Fibroblast of lung (primary cell): Measurements from ENCODE around the gene SLC26A6. TPM values are rescaled to one million over a fixed set of nuclear protein-coding genes. Genes with fewer than 3 reads are reported as not detected.

Experiments used
- DNase-seq, 2 donors: peaks; one replicate each; pipeline versions ENCODE4 v3.0.0 to v3.0.0-alpha.2; 2010; ENCODE audit warnings: low read depth in 2 of 2
- H2AFZ ChIP-seq: 2 replicates; pipeline ENCODE4 v1.5.1; 2012; ENCODE audit warnings: low read length, control low read depth, inconsistent platforms
- H3K27ac ChIP-seq: 2 replicates; pipeline ENCODE4 v1.5.1; 2011; ENCODE audit warnings: low read length, control low read depth; ENCODE audit not compliant: insufficient read depth
- H3K27me3 ChIP-seq: 2 replicates; pipeline ENCODE4 v1.5.1; 2011; ENCODE audit warnings: mild to moderate bottlenecking, low read length; ENCODE audit not compliant: control insufficient read depth, insufficient read depth
- H3K36me3 ChIP-seq: 2 replicates; pipeline ENCODE4 v1.5.1; 2011; ENCODE audit warnings: low read length; ENCODE audit not compliant: control insufficient read depth, insufficient read depth
- H3K4me1 ChIP-seq: 2 replicates; pipeline ENCODE4 v1.5.1; 2011; ENCODE audit warnings: low read length; ENCODE audit not compliant: control insufficient read depth, insufficient read depth; ENCODE audit errors: extremely low read depth
- H3K4me2 ChIP-seq: 2 replicates; pipeline ENCODE4 v1.5.1; 2011; ENCODE audit warnings: low read length, control low read depth; ENCODE audit not compliant: insufficient read depth; ENCODE audit errors: extremely low read depth
- H3K4me3 ChIP-seq, 4 experiments: fragments of 200-600 bp in 1 of 4; sonication (generic) in 1 of 4; replicated peaks in 1 of 4; 2 replicates each; pipeline ENCODE4 v1.5.1; 2011 to 2016; ENCODE audit warnings: low read length in 4 of 4, low read depth in 3 of 4, mild to moderate bottlenecking in 3 of 4, control low read depth in 2 of 4, inconsistent platforms in 1 of 4, mixed read lengths in 1 of 4; ENCODE audit not compliant: insufficient read depth in 1 of 4; ENCODE audit errors: control extremely low read depth in 1 of 4
- H3K79me2 ChIP-seq: 2 replicates; pipeline ENCODE4 v1.5.1; 2012; ENCODE audit warnings: mild to moderate bottlenecking, low read length, inconsistent platforms; ENCODE audit not compliant: control insufficient read depth, insufficient read depth
- H3K9ac ChIP-seq: 2 replicates; pipeline ENCODE4 v1.5.1; 2011; ENCODE audit warnings: mild to moderate bottlenecking, low read length, control low read depth; ENCODE audit not compliant: insufficient read depth
- H3K9me3 ChIP-seq: 2 replicates; pipeline ENCODE4 v1.5.1; 2012; ENCODE audit warnings: low read depth, low read length; ENCODE audit not compliant: control insufficient read depth, insufficient read depth
- H4K20me1 ChIP-seq: 2 replicates; pipeline ENCODE4 v1.5.1; 2011; ENCODE audit warnings: low read length; ENCODE audit not compliant: control insufficient read depth, insufficient read depth; ENCODE audit errors: extremely low read depth
- EZH2 ChIP-seq: IDR thresholded peaks from 2 replicates; pipeline ENCODE4 v1.5.1; 2012; ENCODE audit warnings: low read length, control low read depth, mild to moderate bottlenecking; ENCODE audit errors: missing control alignments
- polyA plus RNA-seq, 2 donors: library from polyadenylated mRNA; depleted of rRNA in 1 of 2; stranded (reverse) in 1 of 2; unstranded in 1 of 2; fragments of >200 nt; gene quantifications; 2 replicates each; pipeline ENCODE4 v1.2.1, GENCODE V29; 2011 to 2012; ENCODE audit warnings: missing spikeins in 1 of 2
- total RNA-seq: library from RNA; depleted of rRNA; stranded (reverse); fragments of >200 nt; gene quantifications from 2 replicates; pipeline ENCODE4 v1.2.1, GENCODE V29; 2014
- TF ChIP-seq, protein P1 (sequence below), 2 donors: IDR thresholded peaks in 1 of 2; conservative IDR thresholded peaks in 1 of 2; 1 replicate in 1 of 2; 2 replicates in 1 of 2; pipeline ENCODE4 v1.5.1; 2011 to 2012; ENCODE audit warnings: low read length in 2 of 2, control low read depth in 1 of 2, inconsistent platforms in 1 of 2, low read depth in 1 of 2, mild to moderate bottlenecking in 1 of 2

SLC26A6 gene
- total and polyA plus RNA-seq, 2 donors (not counting 1 experiment from before 2014, with no cell fraction given): 20.9 to 36.3 TPM

DNA sequence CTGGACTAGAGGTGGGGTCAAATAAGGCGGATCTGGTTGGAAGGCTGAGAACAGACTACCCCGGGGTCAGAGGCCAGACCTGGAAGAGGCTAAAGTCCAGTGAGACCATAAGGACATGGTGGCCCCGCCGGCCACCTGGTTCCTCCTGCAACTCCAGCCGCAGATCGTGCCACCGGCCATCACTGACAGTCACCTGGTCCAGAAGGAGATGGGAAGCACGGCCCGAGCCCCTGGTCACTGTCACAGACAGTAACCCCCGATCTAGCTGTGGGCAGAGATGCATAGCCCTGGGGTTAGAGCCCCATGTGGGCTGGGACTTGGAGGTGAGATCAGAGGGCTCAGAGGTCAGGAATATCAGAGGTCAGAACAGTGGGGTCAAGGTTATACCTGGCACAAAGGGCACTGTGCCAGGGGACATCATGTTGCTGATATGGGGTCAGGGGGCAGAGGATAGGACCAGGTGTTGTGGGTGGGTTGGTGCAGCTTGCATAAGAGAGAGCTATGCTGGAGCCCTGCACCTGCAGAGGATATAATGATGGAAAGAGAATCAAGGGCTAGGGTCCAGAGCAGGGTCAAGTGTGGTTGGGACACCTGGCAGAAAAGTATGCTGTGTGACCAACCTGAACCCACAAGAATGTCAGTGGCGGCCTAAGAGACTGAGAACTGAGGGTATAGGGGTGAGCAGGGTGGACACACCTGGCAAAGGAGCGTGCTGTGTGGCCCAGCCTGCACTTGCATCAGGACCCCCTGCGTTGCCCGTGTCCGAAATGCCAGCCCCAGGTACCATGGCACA, 17.9 kb upstream of the SLC26A6 start:
- Histone ChIP-seq H2AFZ (no peak overlapping the region), H3K4me3 (no peak overlapping the region), H3K36me3 (no peaks in the 10 kb centered on the region), H3K9me3 (no peaks in the 10 kb centered on the region), H3K27ac (no peak overlapping the region), H3K9ac (no peak overlapping the region), H4K20me1 (no peaks in the 10 kb centered on the region), H3K27me3 (no peaks in the 10 kb centered on the region), H3K4me2 (no peak overlapping the region), H3K79me2 (no peaks in the 10 kb centered on the region), H3K4me1 (no peaks in the 10 kb centered on the region)
- no peak for DNase-seq
- TF ChIP-seq, protein P1, sequence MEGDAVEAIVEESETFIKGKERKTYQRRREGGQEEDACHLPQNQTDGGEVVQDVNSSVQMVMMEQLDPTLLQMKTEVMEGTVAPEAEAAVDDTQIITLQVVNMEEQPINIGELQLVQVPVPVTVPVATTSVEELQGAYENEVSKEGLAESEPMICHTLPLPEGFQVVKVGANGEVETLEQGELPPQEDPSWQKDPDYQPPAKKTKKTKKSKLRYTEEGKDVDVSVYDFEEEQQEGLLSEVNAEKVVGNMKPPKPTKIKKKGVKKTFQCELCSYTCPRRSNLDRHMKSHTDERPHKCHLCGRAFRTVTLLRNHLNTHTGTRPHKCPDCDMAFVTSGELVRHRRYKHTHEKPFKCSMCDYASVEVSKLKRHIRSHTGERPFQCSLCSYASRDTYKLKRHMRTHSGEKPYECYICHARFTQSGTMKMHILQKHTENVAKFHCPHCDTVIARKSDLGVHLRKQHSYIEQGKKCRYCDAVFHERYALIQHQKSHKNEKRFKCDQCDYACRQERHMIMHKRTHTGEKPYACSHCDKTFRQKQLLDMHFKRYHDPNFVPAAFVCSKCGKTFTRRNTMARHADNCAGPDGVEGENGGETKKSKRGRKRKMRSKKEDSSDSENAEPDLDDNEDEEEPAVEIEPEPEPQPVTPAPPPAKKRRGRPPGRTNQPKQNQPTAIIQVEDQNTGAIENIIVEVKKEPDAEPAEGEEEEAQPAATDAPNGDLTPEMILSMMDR (conservative IDR thresholded peaks at IDR 0.05 in 1 of 2, IDR thresholded peaks at IDR 0.05 in 1 of 2; ENCODE audit: low read depth in 1 of 2, low read length in 2 of 2): no peak
- no peak for TF ChIP-seq EZH2

DNA sequence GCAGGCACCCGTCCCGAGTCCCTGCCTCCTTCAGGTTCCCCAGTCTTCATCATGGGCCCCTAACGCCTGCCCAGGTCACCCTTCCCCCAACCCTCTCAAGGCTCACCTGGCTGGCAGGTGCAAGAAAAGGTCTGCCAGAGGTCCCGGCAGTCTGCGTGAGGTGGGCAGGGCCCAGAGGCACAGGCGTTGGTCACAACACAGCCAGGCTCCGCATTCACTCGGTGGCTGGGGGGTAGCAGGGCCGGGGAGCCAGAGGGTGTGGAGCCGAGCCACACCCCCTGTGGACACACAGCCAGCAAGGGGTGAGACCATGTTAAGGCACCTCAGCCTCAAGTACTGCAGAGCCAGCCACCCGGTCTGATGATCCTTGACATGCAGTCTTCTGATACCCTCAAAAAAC, 16.5 kb upstream of the SLC26A6 start:
- H3K4me3 ChIP-seq: no peak overlapping the region
- no peak overlapping the region for H3K27ac ChIP-seq
- no peaks in the 10 kb centered on the region for H3K79me2 ChIP-seq
- DNase-seq: no peak
- no peak overlapping the region for H3K9ac ChIP-seq
- no peak overlapping the region for H3K4me2 ChIP-seq
- H3K9me3 ChIP-seq: no peaks in the 10 kb centered on the region
- no peaks in the 10 kb centered on the region for H3K4me1 ChIP-seq
- H3K27me3 ChIP-seq: no peaks in the 10 kb centered on the region
- H4K20me1 ChIP-seq: no peaks in the 10 kb centered on the region
- no peaks in the 10 kb centered on the region for H3K36me3 ChIP-seq
- no peak overlapping the region for H2AFZ ChIP-seq
- TF ChIP-seq, protein P1 (conservative IDR thresholded peaks at IDR 0.05 in 1 of 2, IDR thresholded peaks at IDR 0.05 in 1 of 2; ENCODE audit: low read depth in 1 of 2, low read length in 2 of 2): no peak
- TF ChIP-seq EZH2: no peak

DNA sequence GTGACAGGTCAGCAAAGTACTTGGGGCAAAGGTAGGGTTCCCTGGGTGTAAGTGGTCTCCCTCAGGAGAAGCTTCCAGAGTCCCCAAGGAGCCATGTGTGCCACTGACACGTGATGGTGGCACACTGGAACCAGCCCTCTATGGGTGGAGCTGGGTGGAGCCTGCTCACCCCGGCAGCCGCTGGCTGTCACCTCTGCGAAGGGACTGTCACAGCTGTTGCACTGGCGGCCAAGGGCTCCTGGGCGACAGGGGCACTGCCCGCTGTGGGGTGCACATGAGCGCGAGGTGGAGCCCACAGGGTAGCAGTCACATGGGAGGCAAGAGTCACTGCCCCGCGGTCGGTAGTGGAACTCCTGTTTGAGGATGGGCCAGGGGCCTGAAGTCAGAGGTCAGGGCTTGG, 15.5 kb upstream of the SLC26A6 start:
- Histone ChIP-seq H3K4me1 (no peaks in the 10 kb centered on the region), H3K79me2 (no peaks in the 10 kb centered on the region), H3K36me3 (no peaks in the 10 kb centered on the region), H3K27ac (no peak overlapping the region), H3K4me2 (no peak overlapping the region), H4K20me1 (no peaks in the 10 kb centered on the region), H3K4me3 (no peak overlapping the region), H2AFZ (no peak overlapping the region), H3K27me3 (no peaks in the 10 kb centered on the region), H3K9me3 (no peaks in the 10 kb centered on the region), H3K9ac (no peak overlapping the region)
- TF ChIP-seq, protein P1 (conservative IDR thresholded peaks at IDR 0.05 in 1 of 2, IDR thresholded peaks at IDR 0.05 in 1 of 2; ENCODE audit: low read depth in 1 of 2, low read length in 2 of 2): no peak
- no peak for TF ChIP-seq EZH2
- no peak for DNase-seq
